Naive thymus-derived CD8-positive, alpha-beta T cell (primary cell): ENCODE data around the gene TRAT1. TPM values are rescaled to one million over a fixed set of nuclear protein-coding genes. Genes with fewer than 3 reads are reported as not detected.
"Not testable (repeated sequence)": the region's sequence is repeated elsewhere in the genome, so short reads cannot be mapped to it uniquely, and the experiment has no call there.

Experiments used
- ATAC-seq, 2 donors: fragments of 150-1000 bp; cut with Tn5 transposase in 1 of 2; sonication (Bioruptor Pico), chemical (Tn5 transposase) in 1 of 2; 1 replicate in 1 of 2; 2 replicates in 1 of 2; pipeline ENCODE4 v1.10.0; 2021; ENCODE audit warnings: mild to moderate bottlenecking in 2 of 2, moderate library complexity in 2 of 2
- POLR2A ChIA-PET: fragments of 350-600 bp; sonication (Branson Sonifier 250); formaldehyde crosslinking; loops from one replicate; lab custom pipeline; 2021; ENCODE audit warnings: antibody characterized with exemption; lab: Charles Lee
- DNase-seq, 10 donors: peaks; one replicate each; pipeline versions ENCODE4 v3.0.0 to v3.0.0-alpha.2; 2020 to 2022
- H3K27ac Mint-ChIP-seq, 10 donors: one replicate each; pipeline ENCODE4 v1.8.0; 2020 to 2022; ENCODE audit warnings: mild to moderate bottlenecking in 10 of 10, mixed read lengths in 10 of 10, moderate library complexity in 4 of 10, inconsistent platforms in 1 of 10
- H3K27me3 Mint-ChIP-seq, 5 donors: one replicate each; pipeline ENCODE4 v1.8.0; 2021 to 2022; ENCODE audit warnings: mixed read lengths in 5 of 5
- H3K36me3 Mint-ChIP-seq, 3 donors: one replicate each; pipeline ENCODE4 v1.8.0; 2020 to 2022; ENCODE audit warnings: mixed read lengths in 3 of 3, mild to moderate bottlenecking in 2 of 3, inconsistent platforms in 1 of 3
- H3K4me1 Mint-ChIP-seq, 4 donors: one replicate each; pipeline ENCODE4 v1.8.0; 2021 to 2022; ENCODE audit warnings: mixed read lengths in 4 of 4
- H3K4me3 Mint-ChIP-seq, 10 donors: one replicate each; pipeline ENCODE4 v1.8.0; 2020 to 2022; ENCODE audit warnings: mild to moderate bottlenecking in 10 of 10, mixed read lengths in 10 of 10, moderate library complexity in 6 of 10, inconsistent platforms in 1 of 10
- H3K9me3 Mint-ChIP-seq, 9 donors: one replicate each; pipeline ENCODE4 v1.8.0; 2020 to 2022; ENCODE audit warnings: mixed read lengths in 9 of 9, mild to moderate bottlenecking in 3 of 9, inconsistent platforms in 1 of 9, moderate library complexity in 1 of 9
- polyA plus RNA-seq, 3 donors: library from polyadenylated mRNA; unstranded; fragments of 300-500 nt; fragmentation: Illumina TruSeq; gene quantifications; one replicate each; pipeline ENCODE4 v1.2.3, GENCODE V29; 2021
- total RNA-seq, 8 experiments: library from RNA in 2 of 8; stranded (reverse) in 2 of 8; gene quantifications; one replicate each; pipeline ENCODE4 v1.2.3 and lab custom pipeline; 2021 to 2026

TRAT1 gene
- total RNA-seq (10 to 100 TPM; 35.5 to 39.8 TPM), polyA plus RNA-seq (10 to 100 TPM; 55.3 to 81.7 (median 56.8) TPM), total RNA-seq (lab: John Stamatoyannopoulos, UW) (28.3 to 56.8 (median 46.1) reads per million in 6 experiments)

- peak; percentile 47 to 49 for ATAC-seq
These were observed at the start of gene TRAT1 for GRCh38 chr3:108822123-108822897. Gene TRAT1 (plus strand): TSS chr3:108822786. CDS start chr3:108822928, 142 bp downstream.

GRCh38 chr3:108775649-108776048 lies 46.9 kb upstream of the TRAT1 start:
- Mint-ChIP-seq H3K27me3 (no peaks in the 10 kb centered on the region), H3K27ac (no peak overlapping the region), H3K9me3 (peaks cover 0 to 2% (median 0%) of the 10 kb centered on the region in 9 donors), H3K36me3 (peaks cover 0 to 4% (median 0%) of the 10 kb centered on the region in 3 donors), H3K4me1 (peaks cover 16 to 35% (median 33%) of the 10 kb centered on the region in 4 donors), H3K4me3 (no peak overlapping the region)
- no peak for ATAC-seq
- POLR2A ChIA-PET: no interaction called here
- no peak for DNase-seq

More at GRCh38 chr3:108822123-108822897, at the start of gene TRAT1:
- peak in 3 of 10 donors; percentile 27 to 43 (median 38) for DNase-seq
- POLR2A ChIA-PET: interaction anchor here (0.8 kb wide), 1 partner anchor 14 kb away, joined by 3 read pairs; no protein-coding TSS in a partner anchor
- H3K4me3 Mint-ChIP-seq: peak within 1 kb of the TSS; percentile 83 to 93 (median 87)
- no peaks in the 10 kb centered on the region for H3K36me3 Mint-ChIP-seq
- peak within 1 kb of the TSS; percentile 77 to 97 (median 92) for H3K27ac Mint-ChIP-seq
- no peaks in the 10 kb centered on the region for H3K9me3 Mint-ChIP-seq
- H3K27me3 Mint-ChIP-seq: no peaks in the 10 kb centered on the region
- H3K4me1 Mint-ChIP-seq: peaks cover 20 to 62% (median 49%) of the 10 kb centered on the region in 4 donors

- Mint-ChIP-seq H3K4me3 (peak overlapping the region in 2 of 10 donors; percentile 8 to 60), H3K36me3 (no peaks in the 10 kb centered on the region), H3K9me3 (peaks cover 0 to 2% (median 0%) of the 10 kb centered on the region in 9 donors), H3K27ac (peak overlapping the region in 5 of 10 donors; percentile 24 to 83 (median 48)), H3K4me1 (peaks cover 16 to 39% (median 36%) of the 10 kb centered on the region in 4 donors), H3K27me3 (no peaks in the 10 kb centered on the region)
- DNase-seq (no peak), ATAC-seq (no peak)
- POLR2A ChIA-PET: no interaction called here
These were observed 43.1 kb upstream of the TRAT1 start for GRCh38 chr3:108779496-108779895.

GRCh38 chr3:108780235-108780634 lies 42.4 kb upstream of the TRAT1 start:
- H3K36me3 Mint-ChIP-seq: no peaks in the 10 kb centered on the region
- no peaks in the 10 kb centered on the region for H3K27me3 Mint-ChIP-seq
- peak overlapping the region; percentile 8 to 92 (median 70) for H3K27ac Mint-ChIP-seq
- DNase-seq (peak; percentile 4 to 64 (median 43)), ATAC-seq (peak; percentile 68 to 96)
- H3K4me3 Mint-ChIP-seq: peak overlapping the region in 8 of 10 donors; percentile 8 to 79 (median 38)
- peaks cover 0 to 2% (median 0%) of the 10 kb centered on the region in 9 donors for H3K9me3 Mint-ChIP-seq
- peaks cover 16 to 39% (median 36%) of the 10 kb centered on the region in 4 donors for H3K4me1 Mint-ChIP-seq
- POLR2A ChIA-PET: no interaction called here

- DNase-seq: no peak
- H3K4me3 Mint-ChIP-seq: no peak overlapping the region
- no peaks in the 10 kb centered on the region for H3K27me3 Mint-ChIP-seq
- no peaks in the 10 kb centered on the region for H3K4me1 Mint-ChIP-seq
- no peak for ATAC-seq
- H3K27ac Mint-ChIP-seq: no peak overlapping the region
- peaks cover 0 to under 1% (median 0%) of the 10 kb centered on the region in 3 donors for H3K36me3 Mint-ChIP-seq
- POLR2A ChIA-PET: no interaction called here
- peaks cover 0 to 9% (median 0%) of the 10 kb centered on the region in 9 donors for H3K9me3 Mint-ChIP-seq
These were observed 31.1 kb upstream of the TRAT1 start for GRCh38 chr3:108791473-108791872.

- no peak for DNase-seq
- Mint-ChIP-seq H3K4me1 (peaks cover 8 to 25% (median 21%) of the 10 kb centered on the region in 4 donors), H3K36me3 (peaks cover 0 to 13% (median 6%) of the 10 kb centered on the region in 3 donors), H3K27ac (peak overlapping the region in 2 of 10 donors; percentile 66 to 78), H3K4me3 (no peak overlapping the region), H3K9me3 (peaks cover 0 to 38% (median 8%) of the 10 kb centered on the region in 9 donors), H3K27me3 (no peaks in the 10 kb centered on the region)
- POLR2A ChIA-PET: no interaction called here
- no peak for ATAC-seq
These were observed 18.1 kb upstream of the TRAT1 start for GRCh38 chr3:108804437-108804836.

GRCh38 chr3:108804966-108805365 lies 17.6 kb upstream of the TRAT1 start:
- peak overlapping the region in 8 of 10 donors; percentile 8 to 83 (median 72) for H3K27ac Mint-ChIP-seq
- POLR2A ChIA-PET: no interaction called here
- peaks cover 8 to 25% (median 21%) of the 10 kb centered on the region in 4 donors for H3K4me1 Mint-ChIP-seq
- peak overlapping the region in 3 of 10 donors; percentile 1 to 29 (median 23) for H3K4me3 Mint-ChIP-seq
- DNase-seq: no peak
- H3K27me3 Mint-ChIP-seq: no peaks in the 10 kb centered on the region
- peaks cover 0 to 13% (median 6%) of the 10 kb centered on the region in 3 donors for H3K36me3 Mint-ChIP-seq
- ATAC-seq: no peak
- peaks cover 0 to 38% (median 8%) of the 10 kb centered on the region in 9 donors for H3K9me3 Mint-ChIP-seq

- peaks cover 8 to 25% (median 21%) of the 10 kb centered on the region in 4 donors for H3K4me1 Mint-ChIP-seq
- peaks cover 0 to 32% (median 7%) of the 10 kb centered on the region in 9 donors for H3K9me3 Mint-ChIP-seq
- peaks cover 0 to 7% (median 6%) of the 10 kb centered on the region in 3 donors for H3K36me3 Mint-ChIP-seq
- peak overlapping the region; percentile 8 to 91 (median 78) for H3K27ac Mint-ChIP-seq
- DNase-seq (peak in 7 of 10 donors; percentile 25 to 86 (median 67)), ATAC-seq (peak; percentile 90 to 96)
- POLR2A ChIA-PET: interaction anchor here (0.8 to 1.7 kb wide), 4 partner anchors 13 to 217 kb away, joined by 3 to 5 read pairs (median 4); partner anchors contain the start of gene CIP2A
- peak overlapping the region in 9 of 10 donors; percentile 20 to 61 (median 46) for H3K4me3 Mint-ChIP-seq
- H3K27me3 Mint-ChIP-seq: no peaks in the 10 kb centered on the region
These were observed 16.3 kb upstream of the TRAT1 start for GRCh38 chr3:108806316-108806715.

GRCh38 chr3:108818404-108818803 lies 4.2 kb upstream of the TRAT1 start:
- H3K4me1 Mint-ChIP-seq: peaks cover 15 to 37% (median 29%) of the 10 kb centered on the region in 4 donors
- no peaks in the 10 kb centered on the region for H3K36me3 Mint-ChIP-seq
- H3K27ac Mint-ChIP-seq: peak overlapping the region in 9 of 10 donors; percentile 2 to 74 (median 40)
- no peaks in the 10 kb centered on the region for H3K27me3 Mint-ChIP-seq
- ATAC-seq (peak; percentile 88 to 92), DNase-seq (peak in 9 of 10 donors; percentile 27 to 81 (median 51))
- H3K9me3 Mint-ChIP-seq: peaks cover 0 to 4% (median 0%) of the 10 kb centered on the region in 9 donors
- H3K4me3 Mint-ChIP-seq: peak overlapping the region in 1 of 10 donors; percentile 16
- POLR2A ChIA-PET: no interaction called here

GRCh38 chr3:108820586-108820985 lies 2.0 kb upstream of the TRAT1 start:
- ATAC-seq (peak in 1 of 2 donors; percentile 30), DNase-seq (no peak)

GRCh38 chr3:108823227-108823626 lies 641 bp downstream of the TRAT1 start:
- DNase-seq (no peak), ATAC-seq (no peak)
- H3K36me3 Mint-ChIP-seq: no peaks in the 10 kb centered on the region
- peaks cover 20 to 61% (median 57%) of the 10 kb centered on the region in 4 donors for H3K4me1 Mint-ChIP-seq
- POLR2A ChIA-PET: no interaction called here
- H3K27me3 Mint-ChIP-seq: no peaks in the 10 kb centered on the region
- H3K27ac Mint-ChIP-seq: peak overlapping the region; percentile 71 to 97 (median 88)
- H3K9me3 Mint-ChIP-seq: no peaks in the 10 kb centered on the region
- peak overlapping the region; percentile 71 to 88 (median 85) for H3K4me3 Mint-ChIP-seq

More at GRCh38 chr3:108820586-108820985, 2.0 kb upstream of the TRAT1 start:
- H3K4me3 Mint-ChIP-seq: peak overlapping the region in 8 of 10 donors; percentile 16 to 84 (median 36)
- H3K36me3 Mint-ChIP-seq: no peaks in the 10 kb centered on the region
- no peaks in the 10 kb centered on the region for H3K27me3 Mint-ChIP-seq
- H3K4me1 Mint-ChIP-seq: peaks cover 17 to 50% (median 36%) of the 10 kb centered on the region in 4 donors
- POLR2A ChIA-PET: interaction anchor here (1.6 to 1.8 kb wide), 2 partner anchors 14 to 231 kb away, joined by 5 read pairs; partner anchors contain the start of genes CIP2A and DZIP3
- peak overlapping the region in 8 of 10 donors; percentile 31 to 97 (median 70) for H3K27ac Mint-ChIP-seq
- H3K9me3 Mint-ChIP-seq: peaks cover 0 to under 1% (median 0%) of the 10 kb centered on the region in 9 donors

- not testable (repeated sequence) for DNase-seq, H3K9me3 Mint-ChIP-seq, ATAC-seq, H3K36me3 Mint-ChIP-seq, H3K27me3 Mint-ChIP-seq
- peak overlapping the region; percentile 81 to 93 (median 86) for H3K4me3 Mint-ChIP-seq
- H3K27ac Mint-ChIP-seq: peak overlapping the region; percentile 76 to 97 (median 91)
- POLR2A ChIA-PET: interaction anchor here (1.0 kb wide), 1 partner anchor 11 kb away, joined by 7 read pairs; no protein-coding TSS in a partner anchor
- peaks cover 16 to 62% (median 57%) of the 10 kb centered on the region in 4 donors for H3K4me1 Mint-ChIP-seq
These were observed 1.2 kb downstream of the TRAT1 start for GRCh38 chr3:108823803-108824202.
